ENCODE results near the gene LUZP1. TPM values are rescaled to one million over a fixed set of nuclear protein-coding genes. Genes with fewer than 3 reads are reported as not detected.

The LUZP1 gene
- total and polyA plus RNA-seq, 2 donors (not counting 3 experiments of a cell fraction or from before 2014, with no cell fraction given): 26.3 to 82.4 TPM

DNA sequence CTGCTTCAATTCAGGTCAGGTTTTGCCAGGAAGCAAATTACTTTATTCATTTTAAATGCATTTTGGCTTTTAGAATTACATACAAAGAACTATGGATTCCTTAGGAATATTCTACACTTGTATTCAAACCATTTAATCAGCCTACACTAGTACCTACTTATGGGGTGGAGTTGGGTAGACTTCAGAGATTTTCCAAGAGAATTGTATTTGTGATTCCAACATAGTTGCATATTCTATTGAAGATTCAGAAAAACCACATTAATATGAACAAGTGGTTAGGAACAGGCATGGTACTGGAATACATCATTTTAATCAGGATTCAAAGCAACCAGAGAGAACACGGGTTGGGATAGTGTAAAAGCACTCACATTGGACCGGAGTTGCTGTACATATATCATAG is 33.4 kb downstream of the LUZP1 start:
- FAIRE-seq: no peak
- Histone ChIP-seq H3K9me1 (replicated peaks; ENCODE audit: control insufficient read depth, extremely low read depth, insufficient read depth, low read length) (no peaks in the 10 kb centered on the region), H2AFZ (ENCODE audit: low read depth, low read length) (no peak overlapping the region), H3K27me3 (ENCODE audit: control insufficient read depth in 2 of 2, insufficient read depth in 2 of 2, low read length in 2 of 2) (no peaks in the 10 kb centered on the region), H3K27ac (ENCODE audit: insufficient read depth, low read depth, low read length) (no peak overlapping the region), H3K9me3 (replicated peaks; ENCODE audit: control insufficient read depth, insufficient read depth, low read length) (no peaks in the 10 kb centered on the region), H3K79me2 (ENCODE audit: control insufficient read depth, insufficient read depth, low read length) (peaks cover 96% of the 10 kb centered on the region), H3K36me3 (ENCODE audit: control insufficient read depth in 2 of 2, extremely low read depth in 1 of 2, insufficient read depth in 2 of 2, low read length in 2 of 2) (peaks cover 1 to 2% of the 10 kb centered on the region in 2 experiments), H3K4me2 (ENCODE audit: insufficient read depth, low read length) (no peak overlapping the region), H3K4me1 (ENCODE audit: control insufficient read depth, extremely low read depth, insufficient read depth, low read length) (peaks cover 30% of the 10 kb centered on the region), H3K4me3 (replicated peaks in 1 of 3; ENCODE audit: insufficient read depth in 1 of 3, low read depth in 1 of 3, low read length in 3 of 3) (no peak overlapping the region), H4K20me1 (replicated peaks; ENCODE audit: control insufficient read depth, extremely low read depth, insufficient read depth, low read length) (peaks cover 8% of the 10 kb centered on the region), H3K9ac (replicated peaks; ENCODE audit: extremely low read depth, insufficient read depth, low read length) (no peak overlapping the region)
- dilution Hi-C loops (cut with MboI; ENCODE audit: extremely low pct_ligation_motif_present, low sequenced_read_pairs) (no loop called here), intact Hi-C loops (cut with micrococcal nuclease) (no loop called here)
- CTCF ChIA-PET: interaction anchor here (0.9 to 1.3 kb wide), 2 partner anchors 17 to 49 kb away, joined by 4 to 7 read pairs; no protein-coding TSS in a partner anchor
- POLR2A ChIA-PET: no interaction called here
- no peak for DNase-seq (ENCODE audit: low read depth, low spot score)
- TF ChIP-seq EZH2 (IDR thresholded peaks at IDR 0.05; ENCODE audit: borderline replicate concordance, low read depth, low read length, severe bottlenecking): no peak
- TF ChIP-seq GATA2 (IDR thresholded peaks at IDR 0.05; ENCODE audit: insufficient read depth, insufficient read length, low read depth, low read length): no peak
- TF ChIP-seq FOS (IDR thresholded peaks at IDR 0.05; ENCODE audit: borderline replicate concordance, insufficient read depth, low read length): no peak
- no peak for TF ChIP-seq JUN (IDR thresholded peaks at IDR 0.05; ENCODE audit: borderline replicate concordance, insufficient read depth, insufficient read length, low read depth)
- no peak for TF ChIP-seq POLR2AphosphoS5 (IDR thresholded peaks at IDR 0.05; ENCODE audit: insufficient read depth, low read depth, low read length)
- TF ChIP-seq, protein P1, sequence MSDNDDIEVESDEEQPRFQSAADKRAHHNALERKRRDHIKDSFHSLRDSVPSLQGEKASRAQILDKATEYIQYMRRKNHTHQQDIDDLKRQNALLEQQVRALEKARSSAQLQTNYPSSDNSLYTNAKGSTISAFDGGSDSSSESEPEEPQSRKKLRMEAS (IDR thresholded peaks at IDR 0.05; ENCODE audit: insufficient read depth, insufficient read length): no peak
- TF ChIP-seq, protein P2, sequence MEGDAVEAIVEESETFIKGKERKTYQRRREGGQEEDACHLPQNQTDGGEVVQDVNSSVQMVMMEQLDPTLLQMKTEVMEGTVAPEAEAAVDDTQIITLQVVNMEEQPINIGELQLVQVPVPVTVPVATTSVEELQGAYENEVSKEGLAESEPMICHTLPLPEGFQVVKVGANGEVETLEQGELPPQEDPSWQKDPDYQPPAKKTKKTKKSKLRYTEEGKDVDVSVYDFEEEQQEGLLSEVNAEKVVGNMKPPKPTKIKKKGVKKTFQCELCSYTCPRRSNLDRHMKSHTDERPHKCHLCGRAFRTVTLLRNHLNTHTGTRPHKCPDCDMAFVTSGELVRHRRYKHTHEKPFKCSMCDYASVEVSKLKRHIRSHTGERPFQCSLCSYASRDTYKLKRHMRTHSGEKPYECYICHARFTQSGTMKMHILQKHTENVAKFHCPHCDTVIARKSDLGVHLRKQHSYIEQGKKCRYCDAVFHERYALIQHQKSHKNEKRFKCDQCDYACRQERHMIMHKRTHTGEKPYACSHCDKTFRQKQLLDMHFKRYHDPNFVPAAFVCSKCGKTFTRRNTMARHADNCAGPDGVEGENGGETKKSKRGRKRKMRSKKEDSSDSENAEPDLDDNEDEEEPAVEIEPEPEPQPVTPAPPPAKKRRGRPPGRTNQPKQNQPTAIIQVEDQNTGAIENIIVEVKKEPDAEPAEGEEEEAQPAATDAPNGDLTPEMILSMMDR (IDR thresholded peaks at IDR 0.05; ENCODE audit: extremely low read depth in 1 of 2, insufficient read depth in 1 of 2, low read depth in 1 of 2, low read length in 2 of 2): no peak
- no peak for TF ChIP-seq POLR2A (IDR thresholded peaks at IDR 0.05; ENCODE audit: low read depth, low read length)
- TF ChIP-seq MYC (IDR thresholded peaks at IDR 0.05; ENCODE audit: low read depth, low read length): no peak
- no TSS peak for BruUV-seq (replicated peaks)
